Panc1 (cell line): ENCODE measurements around the gene PRKD1.

Experiments used
- CTCF ChIP-seq: fragments of 450-650 bp; IDR thresholded peaks from 2 replicates; pipeline ENCODE4 v1.5.1; 2017; ENCODE audit warnings: mild to moderate bottlenecking
- REST ChIP-seq, 2 experiments: IDR thresholded peaks; 2 replicates each; pipeline ENCODE4 v1.6.1; 2011 to 2012; ENCODE audit warnings: low read depth in 2 of 2, control low read depth in 1 of 2, low read length in 1 of 2, mild to moderate bottlenecking in 1 of 2, moderate library complexity in 1 of 2; ENCODE audit not compliant: insufficient read depth in 1 of 2

GRCh38 chr14:29545714-29546113, 381.9 kb downstream of the PRKD1 start:
- TF ChIP-seq CTCF (no peak), REST (IDR thresholded peaks at IDR 0.05; ENCODE audit: insufficient read depth in 1 of 2, low read depth in 2 of 2, low read length in 1 of 2) (no peak)
